Astrocyte (in vitro differentiated cells and primary cell): ENCODE measurements around the gene CNOT3.

ENCODE experiments used
- CTCF ChIP-seq: IDR thresholded peaks from 2 replicates; pipeline ENCODE4 v1.5.1; 2011; ENCODE audit warnings: low read depth, mild to moderate bottlenecking, inconsistent platforms, low read length, moderate library complexity; ENCODE audit not compliant: insufficient read depth
- EZH2 ChIP-seq: IDR thresholded peaks from 2 replicates; pipeline ENCODE4 v1.6.1; 2012; ENCODE audit warnings: mild to moderate bottlenecking, low read length, inconsistent platforms; ENCODE audit not compliant: insufficient read depth

GRCh38 chr19:54102421-54103169 lies 35.0 kb upstream of the CNOT3 start, which contains the start of gene NDUFA3:
- TF ChIP-seq CTCF, result no peak
- TF ChIP-seq EZH2, result no peak
